Stimulated activated CD4-positive, alpha-beta T cell treated with anti-CD3 and anti-CD28 coated beads, Interleukin-2, amount 100 ng/mL, for 4 hours (primary cell): ENCODE results near the gene TLK2.

Source experiments
- DNase-seq: peaks from one replicate; pipeline ENCODE4 v3.0.0-alpha.2; 2020; ENCODE audit warnings: low read depth

TLK2 gene

DNA sequence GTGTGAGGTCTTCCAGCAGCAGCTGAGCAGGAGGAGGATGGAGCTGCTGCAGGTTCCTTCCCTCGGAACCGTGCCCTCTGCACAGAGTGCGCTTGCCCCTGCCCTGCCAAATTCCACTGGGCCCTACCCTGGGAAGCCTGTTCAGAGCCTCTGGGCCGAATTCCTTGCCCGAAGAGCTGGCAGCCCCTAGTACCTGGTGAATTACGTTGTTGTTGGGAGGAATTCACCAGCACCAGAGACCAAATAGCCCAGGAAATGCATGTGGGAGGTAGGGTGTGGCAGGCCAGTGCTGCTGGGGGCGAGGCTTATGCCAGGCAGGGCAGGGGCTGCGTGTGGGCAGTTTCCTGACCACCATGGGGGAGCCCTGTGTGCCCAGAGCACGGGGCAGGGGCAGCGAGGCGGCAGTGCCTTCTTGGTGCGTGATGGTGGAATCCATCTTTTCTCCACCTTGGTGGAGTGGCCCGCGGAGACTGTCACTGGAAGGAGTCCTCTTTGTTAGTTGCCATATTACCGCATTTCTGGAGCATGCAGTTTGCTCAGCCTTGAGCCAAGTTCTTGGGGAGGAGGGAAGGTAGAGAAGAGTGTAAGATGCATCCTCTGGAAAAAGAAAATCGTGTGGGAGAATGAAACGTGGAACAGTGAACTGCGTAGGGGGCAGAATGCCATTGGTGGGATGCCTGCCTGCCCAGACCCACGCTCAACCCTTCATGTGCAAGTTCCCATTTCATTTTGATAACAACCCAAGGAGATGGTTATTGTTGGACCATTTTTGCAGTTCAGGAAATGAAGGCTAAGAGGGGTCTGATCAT, 151.1 kb downstream of the TLK2 start:
- no peak for DNase-seq

DNA sequence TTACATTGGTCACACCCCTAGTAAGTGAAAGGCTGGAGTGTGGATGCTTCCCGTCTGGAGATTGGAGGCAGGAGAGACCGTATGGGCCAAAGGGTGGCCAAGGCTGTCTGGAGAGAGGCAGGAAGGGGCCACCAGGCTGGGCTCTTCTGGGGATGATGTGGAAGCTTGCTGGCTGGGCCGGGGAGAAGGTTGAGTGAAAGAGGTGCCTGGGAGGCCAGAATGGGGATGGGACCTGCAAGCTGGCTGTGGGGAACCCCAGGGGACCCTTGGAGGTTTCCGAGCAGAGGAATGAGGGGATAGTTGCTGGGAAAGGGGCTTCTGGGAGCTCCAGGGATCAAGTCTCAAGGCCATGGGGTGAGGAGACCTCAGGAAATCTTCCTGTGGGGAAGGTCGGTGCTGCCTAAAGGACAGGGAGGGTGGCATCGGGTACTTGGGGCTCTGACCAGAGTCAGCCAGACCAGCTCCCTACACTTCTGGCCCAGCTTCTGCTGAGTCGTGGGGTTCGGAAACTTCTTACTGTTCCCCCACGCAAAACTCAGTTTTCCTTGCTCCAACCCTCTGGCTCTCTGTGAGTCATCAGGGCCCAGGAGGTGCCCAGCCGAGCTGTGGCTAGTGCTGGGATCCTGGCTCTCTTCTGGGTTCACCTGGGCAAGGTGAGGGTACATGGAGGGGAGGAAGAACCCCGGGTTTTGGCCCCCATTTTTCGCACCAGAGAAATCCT, 151.9 kb downstream of the TLK2 start:
- no peak for DNase-seq

DNA sequence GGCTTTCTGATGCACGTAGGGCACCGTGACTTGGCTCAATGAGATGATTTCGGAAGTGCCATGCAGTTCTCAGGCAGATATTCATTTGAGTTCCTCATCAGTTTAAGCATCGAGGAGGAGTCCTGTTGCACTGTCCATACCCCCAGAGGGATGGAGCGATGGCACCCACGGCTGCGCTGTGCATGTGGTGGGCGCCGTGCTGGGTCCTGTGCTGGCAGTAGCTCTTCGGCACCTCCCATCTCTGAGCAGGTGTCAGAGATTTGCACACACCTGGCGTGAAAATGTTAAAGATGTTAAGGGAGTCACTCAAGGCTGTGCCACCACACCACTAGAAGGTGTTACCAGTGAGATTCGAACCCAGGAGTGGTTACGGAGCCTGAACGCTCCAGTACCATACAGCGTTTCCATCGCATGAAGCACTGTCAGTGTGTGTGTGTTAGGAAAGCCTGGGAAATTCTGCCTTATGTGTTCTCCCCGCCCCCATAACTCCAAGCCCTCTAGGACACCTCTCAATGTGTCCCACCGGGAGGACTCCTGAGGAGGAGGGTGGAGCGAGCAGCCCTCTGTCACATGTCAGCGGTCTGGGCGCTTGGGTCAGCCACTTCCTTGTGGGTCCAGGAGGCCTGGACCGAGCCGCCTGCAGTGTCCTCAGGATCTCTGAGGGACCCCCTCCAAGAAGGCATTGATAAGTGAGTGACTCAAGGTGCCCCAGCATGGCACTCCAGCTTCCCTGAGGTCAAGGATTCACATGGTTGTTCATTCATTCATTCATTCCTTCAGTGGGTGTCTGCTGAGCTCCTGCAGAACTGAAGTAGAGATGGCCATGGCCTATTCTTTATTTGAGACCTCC, 152.7 kb downstream of the TLK2 start:
- no peak for DNase-seq

DNA sequence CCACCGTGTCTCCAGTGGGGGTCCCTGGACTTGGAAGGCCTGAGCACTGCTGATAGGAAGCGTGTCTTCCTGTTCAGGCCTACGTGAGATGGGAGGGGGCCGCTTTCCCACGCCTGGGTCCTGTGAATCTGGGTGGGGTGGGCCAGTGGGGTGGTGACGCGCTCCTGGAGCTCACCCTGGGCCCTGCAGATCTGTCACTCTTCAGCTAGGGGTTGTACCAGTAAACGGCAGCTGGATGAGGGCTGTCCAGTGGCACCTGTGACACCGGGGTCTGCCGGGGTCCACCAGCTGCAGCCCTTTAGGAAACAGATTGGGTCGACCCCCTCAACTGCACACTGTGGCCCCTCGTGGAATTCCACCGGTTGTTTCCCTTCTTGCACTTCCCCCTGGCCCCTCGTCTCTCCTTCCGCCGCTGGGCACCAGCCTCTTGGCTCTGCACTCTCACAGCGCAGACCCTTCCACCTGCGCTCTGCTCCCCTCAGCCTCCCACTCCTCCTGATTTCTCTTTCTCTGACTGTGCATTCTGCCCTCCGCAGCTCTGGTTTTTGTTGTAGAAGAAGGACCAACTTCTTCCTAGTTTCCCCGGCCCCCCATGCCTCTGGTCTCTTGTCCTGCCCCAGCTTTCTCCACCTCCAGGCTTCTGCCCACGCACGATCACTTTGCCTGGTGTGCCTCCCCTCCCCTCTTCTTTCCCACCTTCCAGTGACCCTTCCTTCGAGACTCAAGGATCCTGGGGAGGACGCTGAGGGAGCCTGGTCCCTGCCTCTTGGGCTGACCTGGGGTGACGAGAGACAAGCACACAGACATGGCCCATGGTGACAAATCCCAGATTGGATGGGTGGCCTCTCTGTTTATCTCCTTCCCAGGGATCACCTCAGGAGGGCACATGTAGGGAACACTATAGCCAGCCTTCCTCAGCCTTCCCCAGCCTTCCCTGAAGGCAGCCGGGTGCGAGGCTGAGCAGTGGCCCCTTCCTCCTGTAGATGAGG, 153.6 kb downstream of the TLK2 start:
- no peak for DNase-seq

DNA sequence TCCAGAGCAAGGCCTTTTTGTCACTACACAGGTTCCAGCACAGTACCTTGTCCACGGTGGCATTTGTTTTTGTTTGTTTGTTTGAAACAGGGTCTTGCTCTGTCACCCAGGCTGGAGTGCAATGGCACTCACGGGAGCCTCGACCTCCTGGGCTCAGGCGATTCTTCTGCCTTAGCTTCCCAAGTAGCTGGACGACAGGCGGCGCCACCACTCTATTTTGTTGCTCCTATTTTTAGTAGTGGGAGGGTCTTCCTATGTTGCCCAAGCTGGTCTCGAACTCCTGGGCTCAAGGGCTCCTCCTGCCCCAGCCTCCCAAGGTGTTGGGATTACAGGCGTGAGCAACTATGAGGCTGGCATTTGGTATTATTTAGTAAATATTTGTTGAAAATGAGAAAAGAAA, 159.2 kb downstream of the TLK2 start:
- DNase-seq = no peak

DNA sequence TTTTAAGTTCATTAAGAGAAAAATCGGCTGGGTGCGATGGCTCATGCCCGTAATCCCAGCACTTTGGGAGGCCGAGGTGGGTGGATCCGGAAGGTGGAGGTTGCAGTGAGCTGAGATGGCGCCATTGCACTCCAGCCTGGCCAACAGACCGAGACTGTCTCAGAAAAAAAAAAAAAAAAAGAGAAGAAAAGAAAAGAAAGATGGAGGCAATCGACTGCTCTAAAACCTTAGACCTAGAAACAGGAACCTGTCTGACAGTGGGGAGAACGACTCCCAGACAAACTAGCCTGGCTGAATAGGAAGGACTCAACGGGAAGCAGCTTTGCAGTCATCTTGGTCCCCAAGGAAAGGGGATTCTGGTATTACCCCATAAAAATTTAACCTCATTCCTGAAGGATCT, 162.5 kb downstream of the TLK2 start:
- no peak for DNase-seq

DNA sequence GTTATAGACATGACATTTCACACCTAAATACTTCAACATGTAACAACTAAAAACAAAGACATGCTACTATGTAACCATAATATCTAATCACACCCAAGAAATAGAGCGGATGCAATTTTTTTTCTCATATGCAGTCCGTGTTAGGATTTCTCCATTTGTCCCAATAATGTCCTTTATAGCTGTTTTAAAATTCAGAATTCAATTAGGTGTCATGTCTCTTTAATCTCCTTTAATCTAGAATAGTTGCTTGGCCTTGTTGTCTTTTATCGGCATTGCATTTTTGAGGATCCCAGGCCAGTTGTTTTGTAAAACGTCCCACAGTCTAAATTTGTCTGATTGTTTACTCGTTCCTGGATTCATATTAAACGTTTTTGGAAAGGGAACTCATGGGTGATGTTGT, 163.3 kb downstream of the TLK2 start:
- no peak for DNase-seq

DNA sequence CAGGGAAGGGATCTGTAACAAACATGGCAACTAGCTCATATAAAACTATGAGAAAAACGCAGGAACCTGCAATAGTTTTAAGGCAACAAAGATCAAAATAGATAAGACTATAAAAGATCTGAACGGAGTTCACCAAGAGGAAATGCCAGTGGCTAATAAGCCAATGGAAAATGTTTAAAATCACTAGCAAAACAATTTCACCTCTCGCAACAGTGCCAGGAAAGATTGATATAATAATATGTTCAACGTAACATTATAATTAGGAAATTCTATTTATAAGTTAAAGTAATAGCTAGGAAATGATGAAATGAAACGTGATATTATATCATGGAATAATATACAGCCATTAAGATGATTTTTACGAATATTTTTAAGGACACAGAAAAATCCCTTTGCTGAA, 164.9 kb downstream of the TLK2 start:
- no peak for DNase-seq

DNA sequence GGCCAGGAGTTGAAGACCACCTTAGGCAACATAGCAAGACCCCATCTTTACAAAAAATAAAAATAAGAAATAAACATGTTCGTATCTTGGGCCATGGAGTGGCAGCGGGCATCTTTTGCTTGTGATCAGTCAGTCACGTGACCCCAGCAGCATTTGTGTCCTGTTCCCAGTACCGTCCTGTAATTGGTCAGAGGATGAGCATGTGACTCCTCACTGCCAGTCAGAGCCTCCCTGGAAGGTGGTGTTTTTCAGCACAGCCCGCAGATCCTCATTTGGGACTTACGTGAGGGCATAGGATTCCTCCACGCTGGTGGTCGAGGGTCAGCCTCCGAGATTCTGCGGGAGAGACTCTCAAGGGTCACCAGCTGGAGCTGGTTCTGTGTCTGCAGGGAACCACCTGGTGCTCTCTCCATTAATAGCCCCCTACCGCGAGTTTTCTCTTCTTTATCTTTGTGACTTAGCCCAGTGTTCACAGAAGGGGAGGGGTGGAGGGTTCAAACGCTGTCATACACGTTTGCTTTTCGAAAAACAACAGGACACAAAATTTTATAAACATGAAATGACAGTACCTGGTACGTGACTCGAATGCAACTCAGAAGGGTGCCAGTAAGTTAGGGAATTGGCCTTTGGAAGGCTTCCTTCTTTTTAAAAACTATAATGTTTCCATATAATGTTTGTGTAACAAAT, 166.0 kb downstream of the TLK2 start:
- no peak for DNase-seq

DNA sequence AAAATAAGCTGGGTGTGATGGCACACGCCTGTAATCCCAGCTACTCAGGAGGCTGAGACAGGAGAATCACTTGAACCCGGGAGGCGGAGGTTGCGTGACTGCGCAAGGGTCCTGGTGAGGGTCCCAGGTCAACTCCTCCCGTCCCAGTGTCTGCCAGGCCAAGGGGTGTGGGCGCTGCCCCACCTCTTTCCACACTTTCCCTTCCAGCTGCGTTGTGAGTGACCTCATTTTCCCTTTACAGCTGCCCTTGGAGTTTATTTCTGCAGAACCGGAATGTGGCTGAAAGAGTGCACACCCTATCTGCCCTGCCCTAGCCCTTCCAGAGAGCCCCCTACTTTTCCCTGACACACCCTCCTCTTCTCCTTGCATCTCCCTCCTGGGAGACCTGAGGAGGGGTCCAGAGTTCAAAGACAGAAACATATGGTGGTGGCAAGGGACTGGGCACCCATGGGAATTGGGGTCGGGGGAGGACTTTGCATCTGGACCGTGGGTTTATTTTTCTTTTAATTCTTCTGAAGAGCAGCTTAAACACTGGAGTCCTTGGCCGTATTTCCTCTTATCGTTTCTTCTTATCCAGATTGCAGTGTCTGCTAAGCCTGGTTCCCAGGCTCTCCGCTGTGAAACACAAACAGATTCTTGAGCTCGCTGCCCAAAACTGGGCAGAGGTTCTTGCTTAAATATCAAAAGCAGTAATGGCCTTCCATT, 169.8 kb downstream of the TLK2 start:
- no peak for DNase-seq

DNA sequence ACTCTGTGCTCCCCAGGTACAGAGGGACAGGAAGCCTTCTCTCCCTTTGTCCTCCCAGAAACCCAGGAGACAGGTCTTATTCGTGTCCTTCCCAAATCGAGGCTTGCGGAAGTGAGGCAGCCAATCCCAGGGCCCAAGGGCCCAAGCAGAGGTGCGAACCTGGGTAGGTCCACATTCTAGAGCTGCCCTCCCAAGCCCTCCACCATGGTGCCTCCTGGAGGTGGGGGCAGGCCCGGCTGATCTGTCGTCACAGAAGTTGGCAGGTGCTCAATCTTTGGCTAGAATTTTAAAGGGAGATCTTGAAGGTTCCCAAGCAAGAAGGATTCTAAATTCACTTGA, 170.3 kb downstream of the TLK2 start:
- no peak for DNase-seq

DNA sequence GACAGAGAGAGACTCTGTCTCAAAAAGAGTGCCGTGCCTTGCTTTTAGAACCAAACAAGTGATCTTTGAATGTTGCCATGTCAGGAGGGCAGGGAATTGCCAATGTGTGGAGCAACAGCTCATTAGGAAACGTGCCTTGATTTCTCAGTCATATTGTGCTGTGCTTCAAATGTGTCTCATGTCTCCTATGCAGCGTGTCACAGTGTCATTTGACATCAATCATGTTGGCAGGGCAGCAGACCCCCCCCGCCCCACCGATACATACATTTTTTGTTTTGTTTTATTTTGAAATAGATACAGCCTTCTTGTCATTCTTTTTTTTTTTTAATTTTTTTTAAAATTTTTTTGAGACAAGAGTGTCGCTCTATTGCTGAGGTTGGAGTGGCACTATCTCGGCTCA, 170.9 kb downstream of the TLK2 start:
- DNase-seq = no peak

DNA sequence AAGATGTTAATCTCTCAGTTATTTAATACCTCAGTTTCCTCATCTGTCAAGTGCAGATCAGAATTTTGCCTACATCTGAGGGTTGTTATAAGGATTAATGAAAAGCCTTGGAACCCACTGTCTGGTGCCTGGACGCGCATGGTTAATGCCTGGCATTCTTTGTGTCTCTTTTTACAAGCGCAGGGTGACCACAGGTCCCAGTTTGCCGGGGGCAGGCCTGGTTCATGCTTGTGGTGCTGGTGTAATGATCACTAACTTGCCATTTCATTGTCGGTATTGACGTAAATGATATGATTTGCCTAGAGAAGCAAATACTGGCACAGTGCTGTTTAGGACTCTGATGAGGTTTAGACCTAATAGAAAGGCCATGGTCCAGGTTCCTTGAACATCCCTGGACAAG, 172.0 kb downstream of the TLK2 start:
- DNase-seq = no peak

DNA sequence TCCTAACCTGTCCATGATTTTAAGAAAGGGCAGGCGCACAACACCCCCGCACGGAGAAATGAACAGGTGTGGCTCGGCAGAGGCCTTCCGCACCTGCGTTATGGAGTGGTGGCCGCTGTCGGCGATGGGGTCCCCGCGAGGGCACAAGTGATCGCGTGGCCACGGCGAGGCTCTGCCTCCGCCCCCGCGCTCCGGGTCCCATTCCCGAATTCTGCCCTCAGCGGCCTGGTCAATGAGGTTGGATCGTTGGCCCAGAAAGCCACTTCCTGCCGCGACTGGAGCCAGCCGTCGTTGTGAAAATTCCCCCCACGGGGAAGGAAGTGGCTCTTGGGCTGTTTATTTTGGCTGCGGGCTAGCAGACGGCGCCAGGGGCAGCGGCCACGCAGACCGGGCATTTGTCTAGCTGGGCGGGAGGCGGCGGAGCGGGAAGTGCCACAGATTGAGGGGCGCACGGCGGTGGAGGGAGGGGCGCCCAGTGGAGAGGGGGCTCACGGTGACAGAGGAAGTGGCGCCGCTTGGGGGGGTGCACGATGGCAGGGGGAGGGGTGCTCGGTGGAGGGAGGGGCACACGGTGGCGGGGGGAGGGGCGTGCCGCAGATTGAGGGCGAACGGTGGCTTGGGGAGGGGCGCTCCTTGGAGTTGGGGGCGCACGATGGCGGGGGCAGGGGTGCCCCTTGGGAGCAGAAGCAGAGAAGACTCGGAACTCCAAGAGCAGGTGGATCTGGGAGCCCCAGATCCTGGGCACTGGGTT, 173.8 kb downstream of the TLK2 start:
- peak; percentile 2 for DNase-seq

DNA sequence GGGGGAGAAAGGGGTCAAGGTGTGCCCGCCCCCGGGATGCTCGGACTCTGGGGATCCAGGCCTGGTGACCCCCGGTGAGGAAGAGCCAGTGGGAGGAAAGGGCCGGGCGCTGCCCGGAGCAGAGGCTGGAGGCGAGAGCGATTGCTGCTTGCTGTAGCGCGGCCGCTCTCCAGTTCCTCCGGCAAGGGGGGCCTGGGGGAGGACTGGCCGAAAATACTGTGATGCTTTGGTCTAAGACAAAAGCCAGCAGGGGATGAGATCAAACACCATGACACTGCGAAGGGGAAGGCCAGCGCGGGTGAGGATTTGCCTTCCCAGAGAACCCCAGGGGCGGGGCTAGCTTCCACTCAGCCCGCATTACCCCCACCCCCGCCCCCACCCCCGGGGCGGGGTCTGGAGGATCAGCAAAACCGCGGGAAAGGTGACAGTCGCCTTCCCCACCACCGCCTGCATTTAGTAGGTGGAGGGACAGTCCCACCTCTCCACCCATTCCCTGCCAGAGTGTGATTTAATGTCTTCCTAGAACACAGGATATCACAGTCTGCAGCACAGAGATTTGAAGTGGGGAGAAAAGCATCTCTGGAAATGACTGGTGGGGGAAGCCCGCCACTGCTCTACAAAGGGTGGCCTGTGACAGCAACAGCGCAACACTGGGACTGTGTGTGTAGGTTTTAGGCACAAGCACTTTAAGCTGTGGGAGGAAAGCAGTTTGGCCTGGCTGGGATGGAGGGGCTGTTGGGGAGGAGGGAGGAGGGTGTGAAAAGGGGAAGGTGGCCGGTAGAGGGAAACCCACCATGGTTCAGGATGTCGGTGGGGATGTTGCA, 174.6 kb downstream of the TLK2 start:
- DNase-seq = peak; percentile 82

DNA sequence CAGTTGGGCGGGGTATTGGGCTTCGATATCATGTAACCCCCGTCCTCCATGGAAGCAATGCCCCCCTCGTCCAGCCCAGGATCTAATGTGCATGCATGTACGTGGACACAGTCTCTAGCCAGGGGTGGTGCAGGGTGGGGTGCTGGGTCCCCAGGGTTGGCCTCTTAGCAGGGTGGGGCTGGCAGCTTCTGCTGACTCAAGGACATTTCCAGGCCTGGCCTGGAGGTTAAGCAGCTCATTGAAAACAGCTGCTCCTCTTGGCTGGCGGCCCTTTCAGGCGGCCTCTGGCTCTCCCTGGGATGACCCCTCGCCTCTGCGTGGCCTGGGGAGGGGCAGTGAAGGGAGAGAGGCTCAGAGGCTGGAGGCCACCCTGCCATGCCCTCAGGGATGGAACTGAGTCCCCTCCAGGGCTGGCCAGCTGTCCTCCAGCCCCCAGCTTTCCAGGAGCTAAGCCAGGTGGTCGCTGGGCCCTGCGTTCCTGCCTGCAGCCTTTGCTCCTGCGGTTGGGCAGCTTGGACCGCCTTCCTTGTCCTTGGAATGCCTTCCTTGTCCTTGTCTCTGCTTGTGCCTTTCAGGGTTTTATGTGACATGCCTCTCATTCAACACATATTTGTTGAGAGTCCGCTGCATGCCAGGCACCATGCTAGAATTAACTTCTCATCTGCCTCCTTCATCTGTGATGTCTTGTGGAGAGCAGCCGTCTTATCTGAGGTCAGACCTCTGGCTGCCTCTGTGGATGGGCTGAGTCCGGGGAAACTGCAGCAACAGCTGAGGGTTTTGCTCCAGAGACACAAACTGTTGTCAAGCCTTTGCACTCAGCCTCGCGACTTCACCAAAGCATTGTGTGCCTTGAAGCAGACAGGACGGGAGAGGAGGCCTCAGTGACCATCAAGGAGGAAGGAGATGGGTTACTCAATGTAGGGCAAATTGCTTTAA, 175.5 kb downstream of the TLK2 start:
- DNase-seq = no peak

DNA sequence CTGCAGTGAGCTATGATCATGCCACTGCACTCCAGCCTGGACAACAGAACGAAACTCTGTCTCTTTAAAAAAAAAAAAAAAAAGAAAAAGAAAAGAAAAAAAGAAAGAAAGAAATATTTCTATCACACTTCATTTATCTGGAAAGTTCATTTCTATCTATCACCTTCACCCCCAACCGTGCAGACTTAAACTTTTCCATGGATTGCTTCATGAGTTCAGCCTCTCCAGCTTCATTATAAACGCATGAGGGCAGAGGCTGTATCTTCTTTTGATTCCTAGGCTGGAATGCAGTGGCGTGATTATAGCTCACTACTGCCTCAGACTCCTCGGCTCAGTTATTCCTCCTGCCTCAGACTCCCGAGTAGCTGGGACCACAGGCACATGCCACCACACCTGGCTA, 177.0 kb downstream of the TLK2 start:
- no peak for DNase-seq

DNA sequence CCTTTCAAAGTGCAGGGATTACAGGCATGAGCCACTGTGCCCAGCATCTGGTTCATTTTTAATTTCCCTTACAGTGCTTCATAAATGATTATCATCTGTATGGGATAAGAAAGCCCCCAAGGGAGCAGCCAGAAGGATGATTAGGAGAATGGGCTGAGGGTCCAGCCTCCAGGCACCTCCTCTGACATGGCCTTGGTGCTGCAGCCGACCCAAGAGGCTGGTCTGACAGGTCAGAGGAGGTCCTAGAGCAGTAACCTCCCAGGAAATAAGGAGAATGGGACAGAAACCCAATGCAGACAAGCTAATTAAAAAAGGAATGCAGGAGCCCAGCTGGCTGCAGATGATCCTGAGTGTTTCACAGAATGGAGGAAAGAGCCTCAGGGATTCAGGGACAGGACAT, 177.8 kb downstream of the TLK2 start:
- DNase-seq = no peak
